EL (cell line): ENCODE measurements around the gene CYP4A22.
"Not testable (repeated sequence)": the region's sequence is repeated elsewhere in the genome, so short reads cannot be mapped to it uniquely, and the experiment has no call there.

Source experiments
- DNase-seq: peaks from one replicate; pipeline ENCODE4 v3.0.0-alpha.2; 2016

Gene CYP4A22, protein sequence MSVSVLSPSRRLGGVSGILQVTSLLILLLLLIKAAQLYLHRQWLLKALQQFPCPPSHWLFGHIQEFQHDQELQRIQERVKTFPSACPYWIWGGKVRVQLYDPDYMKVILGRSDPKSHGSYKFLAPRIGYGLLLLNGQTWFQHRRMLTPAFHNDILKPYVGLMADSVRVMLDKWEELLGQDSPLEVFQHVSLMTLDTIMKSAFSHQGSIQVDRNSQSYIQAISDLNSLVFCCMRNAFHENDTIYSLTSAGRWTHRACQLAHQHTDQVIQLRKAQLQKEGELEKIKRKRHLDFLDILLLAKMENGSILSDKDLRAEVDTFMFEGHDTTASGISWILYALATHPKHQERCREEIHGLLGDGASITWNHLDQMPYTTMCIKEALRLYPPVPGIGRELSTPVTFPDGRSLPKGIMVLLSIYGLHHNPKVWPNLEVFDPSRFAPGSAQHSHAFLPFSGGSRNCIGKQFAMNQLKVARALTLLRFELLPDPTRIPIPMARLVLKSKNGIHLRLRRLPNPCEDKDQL

DNA sequence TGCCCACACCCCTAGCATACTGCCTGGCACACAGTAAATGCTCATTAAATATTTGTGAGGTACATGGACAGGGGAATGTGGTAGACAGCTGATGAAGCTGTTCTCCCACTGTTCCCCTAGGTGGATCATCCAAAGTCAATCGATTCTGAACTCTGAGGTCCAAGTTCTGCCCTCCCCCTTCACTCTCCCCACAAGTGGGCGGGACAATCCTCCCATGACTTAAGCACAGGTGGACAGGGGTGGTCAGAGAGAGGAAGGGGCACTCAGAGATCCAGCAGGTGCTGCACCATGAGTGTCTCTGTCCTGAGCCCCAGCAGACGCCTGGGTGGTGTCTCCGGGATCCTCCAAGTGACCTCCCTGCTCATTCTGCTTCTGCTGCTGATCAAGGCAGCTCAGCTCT lies at the start of gene CYP4A22:
CYP4A22 (plus strand) TSS at position 244 of the 400 bp plus-strand sequence; CDS start at position 289, 45 bp downstream.
- no peak for DNase-seq

DNA sequence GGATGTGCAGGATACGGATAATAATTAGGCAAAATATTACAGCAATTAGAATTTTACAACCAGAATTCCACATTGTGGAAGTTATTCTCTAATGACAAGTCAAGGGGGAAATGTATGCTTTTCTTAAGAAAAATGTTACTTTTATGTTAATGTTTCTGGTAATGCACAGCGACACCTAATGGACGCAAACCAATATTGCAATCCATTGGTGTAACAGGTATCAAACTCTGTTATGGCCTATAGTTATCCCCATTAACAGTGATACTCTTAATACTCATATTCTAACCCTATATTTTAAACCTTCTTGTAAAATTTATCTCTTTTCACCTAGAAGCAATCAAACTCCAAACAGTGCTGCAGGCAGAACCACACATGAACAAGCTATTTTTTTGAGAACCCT lies 47.9 kb upstream of the CYP4A22 start:
- DNase-seq, result peak; percentile 18

DNA sequence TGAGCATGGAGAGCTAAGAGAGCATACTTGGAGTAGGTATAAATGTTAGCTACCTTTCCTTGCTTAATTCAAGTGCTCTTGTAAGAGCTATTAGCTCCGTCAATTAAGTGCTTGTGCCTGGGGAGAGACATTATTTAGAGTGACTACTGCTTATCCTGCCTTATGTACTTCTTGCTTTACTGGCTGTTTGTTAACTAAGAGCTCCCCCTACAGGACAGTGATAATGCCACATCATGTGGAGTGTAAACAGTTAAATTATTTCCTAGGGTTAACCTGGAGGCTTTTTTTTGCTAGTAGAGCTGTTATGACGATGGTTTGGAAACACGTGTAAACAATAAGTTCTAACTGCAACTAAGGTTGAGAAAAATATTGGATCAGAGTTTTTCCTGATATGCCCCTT lies 45.8 kb upstream of the CYP4A22 start:
- not testable (repeated sequence) for DNase-seq

DNA sequence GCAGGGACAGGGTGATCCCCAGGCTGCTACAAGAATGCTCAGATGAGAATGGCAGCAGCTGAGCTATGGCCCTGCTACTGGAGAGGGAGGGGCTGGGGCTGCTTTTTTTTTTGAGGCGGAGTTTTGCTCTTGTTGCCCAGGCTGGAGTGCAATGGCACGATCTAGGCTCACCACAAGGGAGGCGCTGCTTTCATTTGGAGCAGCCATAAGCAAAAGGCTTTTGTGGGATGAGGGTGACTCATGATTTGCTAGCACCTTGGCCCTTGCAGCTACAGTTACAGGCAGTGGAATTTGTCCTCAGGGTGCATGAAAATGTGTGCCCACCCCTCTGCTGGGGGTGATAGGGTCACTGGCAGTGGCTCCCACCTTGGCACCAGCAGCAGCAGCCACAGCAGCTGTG lies 32.4 kb upstream of the CYP4A22 start:
- DNase-seq, result peak; percentile 34

DNA sequence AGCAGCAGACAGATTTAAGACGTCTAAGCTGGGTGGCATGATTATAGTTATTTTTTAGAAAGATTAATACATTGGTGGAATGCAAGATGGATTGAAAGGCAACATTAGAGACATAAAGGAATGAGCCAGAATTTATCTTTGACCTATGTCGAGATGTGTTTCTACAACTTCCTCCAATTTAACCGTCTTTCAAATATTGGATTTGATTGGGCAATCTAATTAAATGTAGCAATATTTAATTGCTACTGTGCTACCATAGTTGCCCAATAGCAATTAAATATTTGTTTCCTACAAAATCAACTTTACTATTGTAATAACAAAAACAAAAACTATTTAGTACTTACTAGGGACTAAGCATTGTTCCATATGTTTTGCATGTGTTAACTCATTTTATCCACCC lies 30.4 kb upstream of the CYP4A22 start:
- DNase-seq, result no peak

DNA sequence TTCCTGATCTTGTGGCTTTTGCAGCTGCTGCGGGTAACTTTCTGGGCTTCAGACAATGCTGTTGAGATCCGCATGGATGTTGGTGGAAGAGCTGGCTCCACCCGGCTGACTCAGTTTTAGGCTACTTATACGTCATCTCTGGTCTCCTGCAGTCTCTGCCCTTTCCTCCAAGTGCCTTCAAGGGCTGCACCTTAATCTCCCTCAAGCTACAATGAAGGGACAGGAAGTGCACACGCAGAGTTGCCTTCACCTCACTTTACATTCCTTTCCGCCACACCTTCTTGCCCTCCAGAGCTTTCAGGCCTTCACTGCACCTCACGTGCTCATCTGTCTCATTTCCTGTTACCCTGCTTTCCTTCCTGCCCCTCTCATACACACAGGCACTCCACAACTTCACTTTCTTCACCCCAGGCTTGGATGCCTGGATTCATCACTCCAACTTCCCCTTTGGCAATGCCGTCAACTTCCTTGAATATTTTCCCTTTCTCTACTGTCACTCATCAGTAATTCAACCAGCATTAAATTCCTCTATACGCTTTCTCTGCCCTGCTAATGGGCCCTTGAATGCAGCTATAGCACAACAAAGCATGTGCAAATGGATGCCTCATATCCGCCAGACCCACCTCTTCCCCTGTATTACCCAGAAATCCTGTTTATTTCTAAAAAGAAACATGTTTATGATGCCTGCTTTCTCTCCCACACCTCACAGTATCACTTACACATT lies 29.2 kb upstream of the CYP4A22 start:
- peak; percentile 67 for DNase-seq

DNA sequence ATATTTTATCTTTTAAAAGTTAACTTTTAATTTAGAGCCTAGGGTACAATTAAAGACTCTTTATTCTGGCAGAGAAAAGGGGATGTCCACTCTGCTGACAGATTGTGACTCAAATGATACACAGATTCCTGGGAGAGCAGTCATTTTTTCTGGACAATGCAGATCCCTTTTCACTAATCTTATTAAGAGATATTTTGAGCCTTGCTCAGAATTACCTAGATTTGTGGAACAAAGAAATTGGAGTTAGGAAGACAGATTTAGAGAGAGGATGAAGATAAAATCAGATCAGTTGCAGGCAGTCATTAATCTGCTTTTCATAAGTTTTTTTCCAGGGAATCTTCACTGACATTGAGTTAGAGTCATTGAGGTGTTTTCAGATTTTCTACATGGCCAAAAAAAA lies 27.8 kb upstream of the CYP4A22 start:
- peak; percentile 42 for DNase-seq

DNA sequence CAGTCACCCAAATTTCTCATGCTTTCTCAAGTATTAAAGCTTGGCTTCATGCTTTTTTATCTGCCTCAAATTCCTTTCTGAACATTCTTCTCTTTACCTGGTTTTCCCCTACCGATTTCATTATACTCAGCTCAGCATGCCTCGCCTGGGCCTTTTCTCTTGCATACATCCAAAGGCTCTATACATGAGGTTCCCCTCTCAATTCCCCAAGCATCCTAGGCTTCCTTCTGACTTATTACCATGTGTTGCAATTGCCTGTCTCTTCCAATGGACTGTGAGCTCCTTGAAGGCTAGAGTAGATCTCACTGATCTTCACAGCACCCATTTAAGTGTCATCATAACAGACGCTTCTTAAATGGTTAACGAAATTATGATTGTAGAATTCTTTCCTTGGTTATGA lies 24.1 kb upstream of the CYP4A22 start:
- DNase-seq, result no peak

DNA sequence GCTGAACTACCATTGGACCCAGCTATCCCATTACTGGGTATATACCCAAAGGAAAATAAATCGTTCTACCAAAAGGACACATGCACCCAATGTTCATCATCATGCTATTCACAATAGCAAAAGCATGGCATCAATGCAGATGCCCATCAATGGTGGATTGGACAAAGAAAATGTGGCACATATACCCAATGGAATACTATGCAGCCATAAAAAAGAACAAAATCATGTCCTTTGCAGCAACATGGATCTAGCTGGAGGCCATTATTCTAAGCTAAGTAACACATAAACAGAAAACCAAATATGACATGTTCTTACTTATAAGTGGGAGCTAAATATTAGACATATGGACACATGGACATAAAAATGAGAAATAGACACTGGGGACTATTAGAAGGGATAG lies 16.2 kb upstream of the CYP4A22 start:
- not testable (repeated sequence) for DNase-seq

DNA sequence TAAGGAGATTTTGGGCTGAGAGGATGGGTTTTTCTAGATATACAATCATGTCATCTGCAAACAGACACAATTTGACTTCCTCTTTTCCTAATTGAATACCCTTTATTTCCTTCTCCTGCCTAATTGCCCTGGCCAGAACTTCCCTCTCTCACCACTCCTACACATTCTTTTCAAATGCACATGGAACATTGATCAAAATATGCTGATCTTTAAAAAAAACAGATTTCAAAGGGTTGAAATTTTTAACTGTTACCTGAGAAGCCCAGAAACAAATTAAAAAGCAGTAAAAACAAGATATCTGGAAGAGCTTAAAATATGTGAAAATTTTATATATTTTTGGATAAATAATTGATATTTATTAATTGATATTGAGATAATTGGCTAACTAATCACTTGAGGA lies 12.4 kb upstream of the CYP4A22 start:
- not testable (repeated sequence) for DNase-seq

DNA sequence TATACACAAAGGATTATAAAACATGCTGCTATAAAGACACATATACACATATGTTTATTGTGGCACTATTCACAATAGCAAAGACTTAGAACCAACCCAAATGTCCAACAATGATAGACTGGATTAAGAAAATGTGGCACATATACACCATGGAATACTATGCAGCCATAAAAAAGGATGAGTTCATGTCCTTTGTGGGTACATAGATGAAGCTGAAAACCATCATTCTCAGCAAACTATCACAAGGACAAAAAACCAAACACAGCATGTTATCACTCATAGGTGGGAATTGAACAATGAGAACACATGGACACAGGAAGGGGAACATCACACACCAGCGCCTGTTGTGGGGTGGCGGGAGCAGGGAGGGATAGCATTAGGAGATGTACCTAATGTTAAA lies 10.2 kb upstream of the CYP4A22 start:
- not testable (repeated sequence) for DNase-seq

DNA sequence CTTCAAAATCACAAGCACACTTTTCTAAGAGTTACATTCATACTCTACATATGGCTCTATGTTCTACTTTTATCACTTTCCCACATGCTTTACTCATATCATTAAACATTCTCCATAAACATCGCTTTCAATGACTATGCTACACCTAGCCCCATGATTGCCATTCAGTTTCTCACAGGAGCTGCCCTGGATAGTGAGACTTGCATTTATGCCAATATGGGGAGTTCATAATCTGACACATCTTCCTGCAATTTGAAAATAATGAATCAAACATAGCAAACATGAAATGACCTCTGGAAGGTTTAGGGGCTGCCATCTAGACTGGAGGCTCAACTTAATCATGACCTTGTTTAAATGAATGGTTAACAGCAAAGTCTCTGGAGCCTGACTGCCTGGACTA lies 9.0 kb upstream of the CYP4A22 start:
- no peak for DNase-seq

DNA sequence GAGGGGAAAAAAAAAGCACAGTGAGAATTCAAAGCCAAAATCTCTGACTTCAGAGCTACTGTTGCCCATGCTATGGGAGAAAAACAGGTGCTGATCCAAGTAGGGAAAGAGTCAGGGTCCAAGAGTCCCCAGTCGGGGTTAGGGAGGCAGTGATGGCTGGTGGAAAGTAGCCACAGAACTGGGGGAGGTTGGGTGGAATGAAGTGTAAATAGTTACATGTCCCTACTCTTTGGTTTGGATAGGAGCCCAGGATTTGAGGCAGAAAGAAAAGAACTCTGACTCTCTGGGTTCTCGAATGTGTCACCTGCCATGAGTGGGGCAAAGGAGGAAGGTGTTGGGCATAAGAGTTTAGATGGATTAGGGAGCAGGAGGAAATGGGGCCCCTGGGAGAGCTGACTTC lies 8.4 kb upstream of the CYP4A22 start:
- DNase-seq, result not testable (repeated sequence)

DNA sequence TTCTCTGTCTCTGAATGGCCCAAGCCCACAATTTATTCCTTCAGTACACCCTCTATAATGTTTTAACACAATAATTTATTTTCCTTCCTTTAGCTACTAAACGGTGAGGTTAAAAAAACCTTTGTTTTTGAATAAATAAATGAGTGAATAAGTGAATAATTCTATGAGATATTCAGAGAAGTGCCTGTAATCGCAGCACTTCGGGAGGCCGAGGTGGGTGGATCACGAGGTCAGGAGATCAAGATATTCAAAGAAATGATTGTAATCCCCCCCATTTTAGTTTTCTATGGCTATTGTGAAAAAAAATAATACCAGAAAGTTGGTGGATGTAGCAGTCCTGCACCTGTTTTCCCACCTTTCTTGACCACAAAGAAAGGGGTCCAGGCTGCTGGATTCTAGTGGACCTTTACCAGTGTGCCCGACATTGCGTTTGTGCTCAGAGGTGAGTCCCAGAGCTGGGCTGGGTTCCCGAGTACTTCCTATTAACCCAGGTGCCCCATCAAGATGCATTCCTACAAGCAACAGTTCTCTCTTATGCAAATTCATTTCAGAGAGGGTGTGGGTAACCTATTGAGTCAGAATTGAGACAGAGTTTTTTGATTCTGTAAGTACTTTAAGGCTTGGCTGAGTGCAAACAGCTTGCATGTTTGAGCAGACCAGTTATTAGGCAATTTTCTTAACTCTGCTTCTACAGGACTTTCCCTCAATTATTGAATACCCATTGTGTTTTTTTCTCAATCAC lies 7.6 kb upstream of the CYP4A22 start:
- DNase-seq, result not testable (repeated sequence)

DNA sequence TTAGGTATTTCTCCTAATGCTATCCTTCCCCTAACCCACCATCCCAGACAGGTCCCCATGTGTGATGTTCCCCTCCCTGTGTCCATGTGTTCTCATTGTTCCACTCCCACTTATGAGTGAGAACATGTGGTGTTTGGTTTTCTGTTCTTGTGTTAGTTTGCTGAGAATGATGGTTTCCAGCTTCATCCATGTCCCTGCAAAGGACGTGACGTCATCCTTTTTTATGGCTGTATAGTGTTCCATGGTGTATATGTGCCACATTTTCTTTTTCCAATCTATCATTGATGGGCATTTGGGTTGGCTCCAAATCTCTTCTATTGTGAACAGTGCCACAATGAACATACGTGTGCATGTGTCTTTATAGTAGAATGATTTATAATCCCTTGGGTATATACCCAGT lies 4.6 kb upstream of the CYP4A22 start:
- DNase-seq, result not testable (repeated sequence)

DNA sequence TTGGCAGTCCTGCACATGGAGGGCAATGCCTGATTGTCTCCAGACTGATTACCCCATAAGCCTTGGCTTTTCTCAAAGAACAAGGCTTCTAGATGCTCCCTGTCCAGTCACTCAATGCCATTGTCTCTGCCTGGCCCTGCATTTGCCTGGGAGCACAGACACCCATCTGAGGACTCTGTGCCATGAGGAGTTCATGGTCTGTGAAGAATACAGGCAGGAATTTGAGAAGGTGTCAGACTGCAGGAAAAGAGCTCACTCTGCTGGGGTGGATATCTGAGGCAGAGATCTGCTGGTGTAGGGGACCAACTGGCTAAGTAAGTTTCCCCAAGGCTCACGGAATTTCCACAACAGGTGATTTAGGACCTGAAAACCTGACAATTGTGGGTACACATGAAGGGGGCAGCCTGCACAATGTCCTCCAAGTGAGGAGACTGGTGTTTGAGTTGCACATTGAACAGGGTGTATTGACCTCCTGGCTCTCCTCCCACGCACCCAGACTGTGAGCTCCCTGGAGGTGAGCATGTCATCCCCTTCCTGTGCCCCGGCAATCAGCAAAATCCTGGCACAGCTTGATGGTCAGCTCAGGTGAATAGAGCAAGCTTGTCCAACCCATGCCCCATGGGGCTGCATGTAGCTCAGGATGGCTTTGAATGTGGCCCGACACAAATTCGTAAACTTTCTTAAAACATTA lies 829 bp downstream of the CYP4A22 start:
- DNase-seq, result no peak

DNA sequence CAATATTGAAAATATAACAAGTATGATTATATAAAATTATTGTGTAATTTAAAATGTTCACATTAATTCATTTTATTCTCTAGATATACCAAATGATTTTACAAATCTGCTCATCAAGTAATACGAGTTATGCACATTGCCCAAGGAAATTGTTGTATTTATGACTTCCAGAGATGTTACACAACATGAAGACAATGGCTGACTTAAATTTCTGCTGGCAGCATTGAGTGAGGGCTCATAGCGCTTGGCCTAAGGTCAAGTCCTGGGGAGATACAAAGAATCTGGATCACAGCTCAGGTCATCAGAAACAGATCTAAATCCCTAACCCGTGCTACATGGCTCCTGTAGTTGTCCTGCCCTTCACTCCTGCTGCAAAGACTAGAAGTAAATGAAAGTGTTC lies 3.1 kb downstream of the CYP4A22 start:
- DNase-seq, result not testable (repeated sequence)

DNA sequence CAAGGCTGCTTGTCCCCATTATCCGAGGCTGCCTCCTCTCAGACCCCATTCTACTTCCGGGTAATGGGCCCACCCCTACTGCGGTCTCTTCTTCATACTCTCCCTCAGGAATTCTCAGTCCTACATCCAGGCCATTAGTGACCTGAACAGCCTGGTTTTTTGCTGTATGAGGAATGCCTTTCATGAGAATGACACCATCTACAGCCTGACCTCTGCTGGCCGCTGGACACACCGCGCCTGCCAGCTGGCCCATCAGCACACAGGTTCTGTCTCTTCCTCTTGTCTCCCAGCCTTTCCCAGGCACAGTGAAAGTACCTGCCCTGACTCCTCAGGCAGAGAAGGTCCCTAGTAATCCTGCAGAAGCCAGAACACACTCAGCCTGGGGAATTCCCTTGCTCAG lies 6.4 kb downstream of the CYP4A22 start:
- peak; percentile 3 for DNase-seq

DNA sequence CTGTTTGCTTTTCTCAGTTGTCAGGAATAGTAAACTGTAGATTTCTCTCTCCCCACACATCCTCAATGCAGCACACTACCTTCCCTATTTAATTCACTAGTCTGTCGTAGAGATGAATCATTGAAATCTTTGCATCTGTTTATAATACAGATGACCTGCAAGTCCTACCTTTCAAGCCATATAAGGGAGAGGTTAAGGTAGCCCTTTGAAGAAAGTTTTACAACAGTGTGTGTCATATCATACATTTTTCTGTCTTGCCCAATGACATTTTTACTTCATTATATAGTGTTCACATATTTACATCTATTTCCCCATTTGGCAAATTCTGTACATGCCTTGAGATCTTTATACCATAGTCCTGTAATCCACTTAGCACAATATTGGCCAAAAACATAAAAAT lies 9.3 kb downstream of the CYP4A22 start:
- DNase-seq, result not testable (repeated sequence)

DNA sequence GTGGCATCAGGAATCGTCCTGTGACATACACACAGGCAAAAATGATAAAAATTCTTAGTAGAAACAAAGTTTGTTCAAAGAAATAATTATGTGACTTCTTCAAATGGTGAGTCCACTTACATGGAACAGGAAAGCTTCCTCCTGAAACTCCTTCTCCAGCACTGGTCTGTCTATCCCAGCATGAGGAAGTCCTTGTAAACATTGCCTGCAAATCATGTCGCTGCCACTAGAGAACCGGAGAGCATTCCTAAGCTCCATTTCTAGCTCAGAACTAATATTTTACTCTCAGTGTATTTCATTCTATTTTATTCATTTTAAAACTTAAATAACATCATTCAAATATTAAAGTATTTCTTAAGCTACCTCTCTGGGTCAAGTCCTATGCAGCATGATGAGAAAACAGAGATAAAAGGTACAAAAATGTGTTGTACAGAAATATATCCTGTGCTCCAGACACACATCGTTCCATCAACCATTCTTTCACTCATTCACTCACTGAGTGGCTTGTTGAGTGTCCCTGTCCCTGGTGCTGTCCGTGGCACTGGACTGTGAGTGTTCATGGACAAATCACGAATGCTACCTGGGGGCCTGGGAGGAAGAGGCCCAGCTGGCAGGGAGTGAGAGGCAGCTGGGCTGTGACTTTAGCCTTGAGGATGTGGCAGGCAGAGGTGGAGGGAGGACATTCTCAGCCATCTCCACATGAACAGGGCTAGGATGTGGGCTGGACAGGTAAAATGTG lies 10.0 kb downstream of the CYP4A22 start:
- no peak for DNase-seq

DNA sequence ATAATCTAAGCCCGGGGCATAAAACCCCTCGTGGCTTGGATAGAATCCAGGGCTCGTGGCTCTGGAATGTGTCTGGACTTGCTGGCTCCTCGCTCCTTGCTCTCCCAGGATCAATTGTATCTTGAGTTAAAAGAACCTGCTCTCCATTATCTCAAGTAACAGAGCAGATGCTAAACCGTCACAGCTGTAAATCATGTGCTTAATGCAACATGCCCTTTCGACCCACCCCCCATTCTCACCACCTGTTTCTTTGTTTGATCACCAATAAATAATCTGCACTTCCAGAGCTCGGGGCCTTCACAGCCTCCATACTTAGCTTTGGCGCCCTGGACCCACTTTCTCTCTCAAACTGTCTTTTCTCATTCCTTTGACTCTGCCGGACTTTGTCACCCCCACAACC lies 11.9 kb downstream of the CYP4A22 start:
- DNase-seq, result not testable (repeated sequence)

DNA sequence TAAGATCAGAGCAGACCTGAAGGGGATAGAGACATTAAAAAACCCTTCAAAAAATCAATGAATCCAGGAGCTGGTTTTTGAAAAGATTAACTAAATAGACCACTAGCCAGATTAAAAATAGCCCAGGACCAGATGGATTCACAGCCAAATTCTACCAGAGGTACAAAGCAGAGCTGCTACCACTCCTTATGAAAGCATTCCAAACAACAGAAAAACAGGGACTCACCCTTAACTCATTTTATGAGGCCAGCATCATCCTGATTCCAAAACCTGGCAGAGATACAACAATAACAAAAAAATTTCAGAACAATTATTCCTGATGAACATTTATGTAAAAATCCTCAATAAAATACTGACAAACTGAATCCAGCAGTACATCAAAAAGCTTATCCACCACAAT lies 19.2 kb downstream of the CYP4A22 start:
- DNase-seq, result not testable (repeated sequence)
